NB4 (cell line): ENCODE data around the gene ARMC9.

Source experiments
- CTCF ChIP-seq: IDR thresholded peaks from one replicate; pipeline ENCODE4 v1.5.1; 2012; ENCODE audit warnings: low read depth, low read length
- MYC ChIP-seq: IDR thresholded peaks from 2 replicates; pipeline ENCODE4 v1.6.1; 2011; ENCODE audit warnings: low read depth, low read length
- POLR2A ChIP-seq: IDR thresholded peaks from 2 replicates; pipeline ENCODE4 v1.6.1; 2011; ENCODE audit warnings: mild to moderate bottlenecking; ENCODE audit not compliant: insufficient read length; ENCODE audit errors: extremely low read depth

GRCh38 chr2:231397928-231398294 is 199.5 kb downstream of the ARMC9 start:
- TF ChIP-seq CTCF (no peak), POLR2A (no peak), MYC (no peak)
